ENCODE measurements around the gene KYAT1. TPM values are rescaled to one million over a fixed set of nuclear protein-coding genes. Genes with fewer than 3 reads are reported as not detected.
A peak's percentile ranks its signal among the peaks of the same experiment; 100 is the strongest.
"Not testable (repeated sequence)": the region's sequence is repeated elsewhere in the genome, so short reads cannot be mapped to it uniquely, and the experiment has no call there.

Gene KYAT1
- total RNA-seq, 1 experiment from 2014 or later, result 5.7 TPM

- POLR2A ChIA-PET, result interaction anchor here (0.7 to 1.2 kb wide), 4 partner anchors 14 to 299 kb away, joined by 3 to 6 read pairs (median 4); partner anchors contain the start of genes KYAT1 and LRRC8A
- not testable (repeated sequence) for DNase-seq (ENCODE audit: unreplicated experiment); BruUV-seq (replicated peaks); H3K36me3 Mint-ChIP-seq (ENCODE audit: insufficient read depth, unreplicated experiment); H3K27me3 Mint-ChIP-seq (ENCODE audit: insufficient read depth, unreplicated experiment); H3K4me1 Mint-ChIP-seq (ENCODE audit: insufficient read depth, unreplicated experiment); H3K4me3 Mint-ChIP-seq (ENCODE audit: unreplicated experiment); H3K9me3 Mint-ChIP-seq (ENCODE audit: unreplicated experiment); H3K27ac Mint-ChIP-seq (ENCODE audit: low read depth, unreplicated experiment)
- intact Hi-C loops (cut with micrococcal nuclease), result loop anchor here (1.0 to 5.0 kb wide), 2 partner anchors 76 to 155 kb away; no protein-coding TSS in a partner anchor
- CTCF ChIA-PET, result interaction anchor here (0.7 to 4.2 kb wide), 15 partner anchors 9 to 178 kb away, joined by 3 to 71 read pairs (median 3); no protein-coding TSS in a partner anchor
These were observed 29.1 kb downstream of the KYAT1 start for GRCh38 chr9:128852646-128853045.

- H3K4me1 Mint-ChIP-seq (ENCODE audit: insufficient read depth, unreplicated experiment); H3K27me3 Mint-ChIP-seq (ENCODE audit: insufficient read depth, unreplicated experiment); BruUV-seq (replicated peaks); H3K36me3 Mint-ChIP-seq (ENCODE audit: insufficient read depth, unreplicated experiment); H3K9me3 Mint-ChIP-seq (ENCODE audit: unreplicated experiment); H3K27ac Mint-ChIP-seq (ENCODE audit: low read depth, unreplicated experiment); H3K4me3 Mint-ChIP-seq (ENCODE audit: unreplicated experiment): not testable (repeated sequence)
- intact Hi-C loops (cut with micrococcal nuclease), result loop anchor here (1.0 to 5.0 kb wide), 2 partner anchors 76 to 155 kb away; no protein-coding TSS in a partner anchor
- DNase-seq (ENCODE audit: unreplicated experiment), result peak; percentile 58
- peak; percentile 67 for TF ChIP-seq CTCF (IDR thresholded peaks at IDR 0.05; ENCODE audit: unreplicated experiment)
- ChIA-PET POLR2A (interaction anchor here (0.7 to 1.2 kb wide), 4 partner anchors 13 to 298 kb away, joined by 3 to 6 read pairs (median 4); partner anchors contain the start of genes KYAT1 and LRRC8A), CTCF (interaction anchor here (0.7 to 4.2 kb wide), 14 partner anchors 10 to 178 kb away, joined by 3 to 71 read pairs (median 4); no protein-coding TSS in a partner anchor)
These were observed 29.8 kb downstream of the KYAT1 start for GRCh38 chr9:128851779-128852600.

GRCh38 chr9:128851024-128851423 is 30.7 kb downstream of the KYAT1 start:
- H3K9me3 Mint-ChIP-seq (ENCODE audit: unreplicated experiment); H3K36me3 Mint-ChIP-seq (ENCODE audit: insufficient read depth, unreplicated experiment); H3K27ac Mint-ChIP-seq (ENCODE audit: low read depth, unreplicated experiment); POLR2A ChIA-PET; BruUV-seq (replicated peaks); H3K4me3 Mint-ChIP-seq (ENCODE audit: unreplicated experiment); H3K27me3 Mint-ChIP-seq (ENCODE audit: insufficient read depth, unreplicated experiment); H3K4me1 Mint-ChIP-seq (ENCODE audit: insufficient read depth, unreplicated experiment); DNase-seq (ENCODE audit: unreplicated experiment): not testable (repeated sequence)
- intact Hi-C loops (cut with micrococcal nuclease), result loop anchor here (5.0 kb wide), 1 partner anchor 156 kb away; no protein-coding TSS in a partner anchor
- CTCF ChIA-PET, result interaction anchor here (0.6 to 4.2 kb wide), 7 partner anchors 9 to 744 kb away, joined by 3 to 71 read pairs (median 5); no protein-coding TSS in a partner anchor

GRCh38 chr9:128847803-128848202 is 33.9 kb downstream of the KYAT1 start:
- ChIA-PET CTCF (interaction anchor here (1.4 to 2.8 kb wide), 2 partner anchors 16 to 81 kb away, joined by 7 to 14 read pairs; no protein-coding TSS in a partner anchor), POLR2A (no interaction called here)
- TF ChIP-seq CTCF (IDR thresholded peaks at IDR 0.05; ENCODE audit: unreplicated experiment), result no peak
- intact Hi-C loops (cut with micrococcal nuclease), result no loop called here
- no peak overlapping the region for H3K4me3 Mint-ChIP-seq (ENCODE audit: unreplicated experiment)
- H3K4me1 Mint-ChIP-seq (ENCODE audit: insufficient read depth, unreplicated experiment), result peaks cover 9% of the 10 kb centered on the region
- H3K27ac Mint-ChIP-seq (ENCODE audit: low read depth, unreplicated experiment), result no peak overlapping the region
- DNase-seq (ENCODE audit: unreplicated experiment), result no peak
- H3K36me3 Mint-ChIP-seq (ENCODE audit: insufficient read depth, unreplicated experiment), result peaks cover 2% of the 10 kb centered on the region
- H3K9me3 Mint-ChIP-seq (ENCODE audit: unreplicated experiment), result peaks cover 8% of the 10 kb centered on the region
- no peaks in the 10 kb centered on the region for H3K27me3 Mint-ChIP-seq (ENCODE audit: insufficient read depth, unreplicated experiment)
- no TSS peak for BruUV-seq (replicated peaks)

- DNase-seq (ENCODE audit: unreplicated experiment), result no peak
- intact Hi-C loops (cut with micrococcal nuclease), result no loop called here
- BruUV-seq (replicated peaks), result no TSS peak
These were observed 35.1 kb downstream of the KYAT1 start for GRCh38 chr9:128846680-128847030.

More at GRCh38 chr9:128846680-128847030, 35.1 kb downstream of the KYAT1 start:
- Mint-ChIP-seq H3K4me3 (ENCODE audit: unreplicated experiment) (no peak overlapping the region), H3K27me3 (ENCODE audit: insufficient read depth, unreplicated experiment) (no peaks in the 10 kb centered on the region), H3K4me1 (ENCODE audit: insufficient read depth, unreplicated experiment) (peaks cover 9% of the 10 kb centered on the region), H3K27ac (ENCODE audit: low read depth, unreplicated experiment) (no peak overlapping the region), H3K9me3 (ENCODE audit: unreplicated experiment) (peaks cover 8% of the 10 kb centered on the region), H3K36me3 (ENCODE audit: insufficient read depth, unreplicated experiment) (peaks cover 11% of the 10 kb centered on the region)
- TF ChIP-seq CTCF (IDR thresholded peaks at IDR 0.05; ENCODE audit: unreplicated experiment), result no peak
- ChIA-PET CTCF (interaction anchor here (0.6 to 2.8 kb wide), 3 partner anchors 17 to 488 kb away, joined by 3 to 14 read pairs (median 7); no protein-coding TSS in a partner anchor), POLR2A (interaction anchor here (2.5 kb wide), 1 partner anchor 17 kb away, joined by 10 read pairs; the partner anchor contains the start of gene SPOUT1)

Data from MCF 10A (cell line).